K562 (cell line): ENCODE data around the gene CYP2R1. TPM values are rescaled to one million over a fixed set of nuclear protein-coding genes. Genes with fewer than 3 reads are reported as not detected.

Experiments
- ELK1 ChIP-seq: sonication (generic); formaldehyde crosslinking; IDR thresholded peaks from 2 replicates; pipeline ENCODE4 v1.8.1; 2022; ENCODE audit warnings: missing genetic modification reagents
- ZBTB7A ChIP-seq: IDR thresholded peaks from 2 replicates; pipeline ENCODE4 v1.6.1; 2011; ENCODE audit warnings: low read depth, mild to moderate bottlenecking, low read length, moderate library complexity, borderline replicate concordance; ENCODE audit not compliant: control insufficient read depth
- polyA plus RNA-seq, 8 experiments: library from polyadenylated mRNA; depleted of rRNA in 4 of 8; stranded (reverse) in 5 of 8; unstranded in 3 of 8; fragments of >200 nt; fragmentation: Nextera tagmentation in 2 of 8; fragmentation: Illumina TruSeq in 1 of 8; extraction: Ambion mirVana in 2 of 8; extraction: Trizol in 1 of 8; gene quantifications; 2 replicates each; pipeline versions ENCODE4 v1.2.1 to v1.2.3, GENCODE V29; 2011 to 2014; ENCODE audit warnings: inconsistent platforms in 1 of 8, missing spikeins in 1 of 8
- total RNA-seq, 7 experiments: library from RNA; depleted of rRNA in 6 of 7; stranded (reverse); fragments of >200 nt in 6 of 7; fragmentation: Illumina TruSeq in 2 of 7; extraction: Trizol in 2 of 7; gene quantifications; 2 replicates each; pipeline versions ENCODE4 v1.2.1 to v1.2.3, GENCODE V29; 2011 to 2021; ENCODE audit warnings: low replicate concordance in 1 of 7
- TF ChIP-seq, protein P1 (sequence below), 2 experiments: fragments of 450-650 bp; IDR thresholded peaks; 2 replicates each; pipeline ENCODE4 v1.6.1; 2016; ENCODE audit warnings: mild to moderate bottlenecking in 2 of 2, borderline replicate concordance in 1 of 2, low read depth in 1 of 2, moderate library complexity in 1 of 2

The CYP2R1 gene
- total and polyA plus RNA-seq, 9 of the 15 experiments (the other 6 are each of a cell fraction or from before 2014, with no cell fraction given), result 19.4 to 40.5 (median 29.4) TPM

DNA sequence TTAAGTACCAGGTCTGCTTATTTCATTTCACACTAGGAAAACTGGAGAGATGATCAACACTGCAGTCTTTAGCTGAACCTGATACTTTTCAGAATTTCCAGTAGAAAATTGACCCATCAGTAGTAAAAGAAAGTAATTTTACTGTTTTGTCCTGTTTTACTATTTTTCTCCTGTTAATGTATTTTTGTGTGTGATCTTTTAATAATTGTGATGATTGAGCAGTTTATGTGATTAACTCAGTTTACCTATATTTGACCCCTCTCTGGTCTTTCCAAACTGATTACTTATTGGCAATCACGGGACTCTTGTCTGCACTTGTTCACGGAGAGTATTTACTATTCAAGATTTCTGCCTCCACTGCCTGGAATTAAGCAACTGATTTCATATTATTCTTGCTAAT is 546 bp upstream of the CYP2R1 start (continued):
- TF ChIP-seq, protein P1, sequence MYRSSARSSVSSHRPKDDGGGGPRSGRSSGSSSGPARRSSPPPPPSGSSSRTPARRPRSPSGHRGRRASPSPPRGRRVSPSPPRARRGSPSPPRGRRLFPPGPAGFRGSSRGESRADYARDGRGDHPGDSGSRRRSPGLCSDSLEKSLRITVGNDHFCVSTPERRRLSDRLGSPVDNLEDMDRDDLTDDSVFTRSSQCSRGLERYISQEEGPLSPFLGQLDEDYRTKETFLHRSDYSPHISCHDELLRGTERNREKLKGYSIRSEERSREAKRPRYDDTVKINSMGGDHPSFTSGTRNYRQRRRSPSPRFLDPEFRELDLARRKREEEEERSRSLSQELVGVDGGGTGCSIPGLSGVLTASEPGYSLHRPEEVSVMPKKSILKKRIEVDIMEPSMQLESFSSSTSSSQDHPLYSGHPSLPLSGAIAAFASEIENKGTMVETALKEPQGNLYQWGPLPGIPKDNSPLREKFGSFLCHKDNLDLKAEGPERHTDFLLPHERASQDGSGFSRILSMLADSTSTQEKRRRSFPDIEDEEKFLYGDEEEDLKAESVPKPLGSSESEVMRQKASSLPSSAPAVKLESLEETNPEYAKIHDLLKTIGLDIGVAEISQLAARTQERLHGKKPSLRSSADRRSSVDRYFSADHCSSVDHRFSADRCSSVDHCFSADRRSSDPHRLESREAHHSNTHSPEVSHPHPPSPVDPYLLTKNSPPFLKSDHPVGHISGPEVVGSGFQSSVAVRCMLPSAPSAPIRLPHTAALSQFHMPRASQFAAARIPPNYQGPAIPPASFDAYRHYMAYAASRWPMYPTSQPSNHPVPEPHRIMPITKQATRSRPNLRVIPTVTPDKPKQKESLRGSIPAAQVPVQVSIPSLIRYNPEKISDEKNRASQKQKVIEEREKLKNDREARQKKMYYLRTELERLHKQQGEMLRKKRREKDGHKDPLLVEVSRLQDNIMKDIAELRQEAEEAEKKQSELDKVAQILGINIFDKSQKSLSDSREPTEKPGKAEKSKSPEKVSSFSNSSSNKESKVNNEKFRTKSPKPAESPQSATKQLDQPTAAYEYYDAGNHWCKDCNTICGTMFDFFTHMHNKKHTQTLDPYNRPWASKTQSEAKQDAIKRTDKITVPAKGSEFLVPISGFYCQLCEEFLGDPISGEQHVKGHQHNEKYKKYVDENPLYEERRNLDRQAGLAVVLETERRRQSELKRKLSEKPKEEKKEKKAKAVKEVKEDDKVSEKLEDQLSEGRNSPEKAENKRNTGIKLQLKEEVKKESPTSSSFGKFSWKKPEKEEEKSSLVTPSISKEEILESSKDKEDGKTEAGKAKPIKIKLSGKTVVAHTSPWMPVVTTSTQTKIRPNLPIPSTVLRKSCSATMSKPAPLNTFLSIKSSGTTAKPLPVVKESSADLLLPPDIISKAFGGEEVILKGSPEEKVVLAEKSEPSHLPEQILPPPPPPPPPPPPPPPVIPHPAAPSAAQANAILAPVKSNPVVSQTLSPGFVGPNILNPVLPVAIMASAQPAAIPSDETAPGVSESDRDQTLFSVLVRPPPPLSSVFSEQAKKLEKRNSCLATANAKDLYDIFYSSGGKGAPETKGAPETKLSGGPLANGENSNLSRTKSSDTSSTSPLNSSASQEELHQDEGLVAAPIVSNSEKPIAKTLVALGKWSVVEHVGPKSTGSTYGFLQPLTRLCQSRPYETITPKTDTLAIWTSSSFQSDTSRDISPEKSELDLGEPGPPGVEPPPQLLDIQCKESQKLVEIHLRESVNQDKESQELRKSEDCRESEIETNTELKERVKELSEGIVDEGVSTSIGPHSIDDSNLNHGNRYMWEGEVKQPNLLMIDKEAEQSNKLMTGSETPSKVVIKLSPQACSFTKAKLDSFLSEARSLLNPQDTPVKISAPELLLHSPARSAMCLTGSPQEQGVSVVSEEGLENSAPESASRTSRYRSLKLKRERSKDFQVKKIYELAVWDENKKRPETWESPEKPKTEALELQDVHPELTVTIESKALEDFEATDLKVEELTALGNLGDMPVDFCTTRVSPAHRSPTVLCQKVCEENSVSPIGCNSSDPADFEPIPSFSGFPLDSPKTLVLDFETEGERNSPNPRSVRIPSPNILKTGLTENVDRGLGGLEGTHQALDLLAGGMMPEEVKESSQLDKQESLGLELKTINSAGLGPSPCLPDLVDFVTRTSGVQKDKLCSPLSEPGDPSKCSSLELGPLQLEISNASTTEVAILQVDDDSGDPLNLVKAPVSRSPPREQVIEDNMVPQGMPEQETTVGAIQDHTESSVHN (IDR thresholded peaks at IDR 0.05; ENCODE audit: borderline replicate concordance in 1 of 2, low read depth in 1 of 2), result 0 out of 4 replicates have a peak, but pooled peaks of 1 of the 2 experiments have one; percentile 1
- TF ChIP-seq ELK1 (CRISPR knock-in tag), result no peak
- no peak for TF ChIP-seq ZBTB7A
